ENCODE measurements around the gene PEMT. TPM values are rescaled to one million over a fixed set of nuclear protein-coding genes. Genes with fewer than 3 reads are reported as not detected.

The PEMT gene
- total and polyA plus RNA-seq, 2 of the 8 experiments (the other 6 are each of a cell fraction or from before 2014, with no cell fraction given), result 42.0 to 118 TPM

DNA sequence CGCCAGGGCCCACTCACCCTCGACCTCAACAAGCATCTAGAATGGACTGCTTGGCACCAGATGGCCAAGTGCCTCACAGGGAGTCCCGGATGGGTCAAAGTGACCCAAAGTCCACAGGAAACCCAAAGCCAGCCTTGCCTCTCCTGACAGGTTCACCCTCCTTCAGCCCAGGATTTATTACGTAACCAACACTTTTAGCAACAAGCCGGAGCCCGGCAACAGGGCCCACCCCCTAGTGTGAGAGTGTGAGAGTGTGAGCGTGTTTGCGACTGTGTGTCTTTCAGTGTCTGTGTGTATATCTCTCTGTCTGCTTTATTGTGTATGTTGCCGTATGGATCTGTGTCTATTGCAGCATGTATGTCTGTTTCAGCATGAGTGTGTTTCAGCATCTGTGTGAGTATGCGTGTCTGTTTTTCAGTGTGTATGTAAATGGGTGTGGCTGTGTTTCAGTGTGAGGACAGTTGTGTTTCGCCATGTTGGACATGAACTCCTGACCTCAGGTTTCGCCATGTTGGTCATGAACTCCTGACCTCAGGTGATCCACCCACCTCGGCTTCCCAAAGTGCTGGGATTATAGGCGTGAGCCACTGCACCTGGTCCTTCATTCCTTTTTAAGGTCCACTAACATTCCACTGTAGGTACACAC, 13.7 kb upstream of the PEMT start (continued):
- TF ChIP-seq, protein P1, sequence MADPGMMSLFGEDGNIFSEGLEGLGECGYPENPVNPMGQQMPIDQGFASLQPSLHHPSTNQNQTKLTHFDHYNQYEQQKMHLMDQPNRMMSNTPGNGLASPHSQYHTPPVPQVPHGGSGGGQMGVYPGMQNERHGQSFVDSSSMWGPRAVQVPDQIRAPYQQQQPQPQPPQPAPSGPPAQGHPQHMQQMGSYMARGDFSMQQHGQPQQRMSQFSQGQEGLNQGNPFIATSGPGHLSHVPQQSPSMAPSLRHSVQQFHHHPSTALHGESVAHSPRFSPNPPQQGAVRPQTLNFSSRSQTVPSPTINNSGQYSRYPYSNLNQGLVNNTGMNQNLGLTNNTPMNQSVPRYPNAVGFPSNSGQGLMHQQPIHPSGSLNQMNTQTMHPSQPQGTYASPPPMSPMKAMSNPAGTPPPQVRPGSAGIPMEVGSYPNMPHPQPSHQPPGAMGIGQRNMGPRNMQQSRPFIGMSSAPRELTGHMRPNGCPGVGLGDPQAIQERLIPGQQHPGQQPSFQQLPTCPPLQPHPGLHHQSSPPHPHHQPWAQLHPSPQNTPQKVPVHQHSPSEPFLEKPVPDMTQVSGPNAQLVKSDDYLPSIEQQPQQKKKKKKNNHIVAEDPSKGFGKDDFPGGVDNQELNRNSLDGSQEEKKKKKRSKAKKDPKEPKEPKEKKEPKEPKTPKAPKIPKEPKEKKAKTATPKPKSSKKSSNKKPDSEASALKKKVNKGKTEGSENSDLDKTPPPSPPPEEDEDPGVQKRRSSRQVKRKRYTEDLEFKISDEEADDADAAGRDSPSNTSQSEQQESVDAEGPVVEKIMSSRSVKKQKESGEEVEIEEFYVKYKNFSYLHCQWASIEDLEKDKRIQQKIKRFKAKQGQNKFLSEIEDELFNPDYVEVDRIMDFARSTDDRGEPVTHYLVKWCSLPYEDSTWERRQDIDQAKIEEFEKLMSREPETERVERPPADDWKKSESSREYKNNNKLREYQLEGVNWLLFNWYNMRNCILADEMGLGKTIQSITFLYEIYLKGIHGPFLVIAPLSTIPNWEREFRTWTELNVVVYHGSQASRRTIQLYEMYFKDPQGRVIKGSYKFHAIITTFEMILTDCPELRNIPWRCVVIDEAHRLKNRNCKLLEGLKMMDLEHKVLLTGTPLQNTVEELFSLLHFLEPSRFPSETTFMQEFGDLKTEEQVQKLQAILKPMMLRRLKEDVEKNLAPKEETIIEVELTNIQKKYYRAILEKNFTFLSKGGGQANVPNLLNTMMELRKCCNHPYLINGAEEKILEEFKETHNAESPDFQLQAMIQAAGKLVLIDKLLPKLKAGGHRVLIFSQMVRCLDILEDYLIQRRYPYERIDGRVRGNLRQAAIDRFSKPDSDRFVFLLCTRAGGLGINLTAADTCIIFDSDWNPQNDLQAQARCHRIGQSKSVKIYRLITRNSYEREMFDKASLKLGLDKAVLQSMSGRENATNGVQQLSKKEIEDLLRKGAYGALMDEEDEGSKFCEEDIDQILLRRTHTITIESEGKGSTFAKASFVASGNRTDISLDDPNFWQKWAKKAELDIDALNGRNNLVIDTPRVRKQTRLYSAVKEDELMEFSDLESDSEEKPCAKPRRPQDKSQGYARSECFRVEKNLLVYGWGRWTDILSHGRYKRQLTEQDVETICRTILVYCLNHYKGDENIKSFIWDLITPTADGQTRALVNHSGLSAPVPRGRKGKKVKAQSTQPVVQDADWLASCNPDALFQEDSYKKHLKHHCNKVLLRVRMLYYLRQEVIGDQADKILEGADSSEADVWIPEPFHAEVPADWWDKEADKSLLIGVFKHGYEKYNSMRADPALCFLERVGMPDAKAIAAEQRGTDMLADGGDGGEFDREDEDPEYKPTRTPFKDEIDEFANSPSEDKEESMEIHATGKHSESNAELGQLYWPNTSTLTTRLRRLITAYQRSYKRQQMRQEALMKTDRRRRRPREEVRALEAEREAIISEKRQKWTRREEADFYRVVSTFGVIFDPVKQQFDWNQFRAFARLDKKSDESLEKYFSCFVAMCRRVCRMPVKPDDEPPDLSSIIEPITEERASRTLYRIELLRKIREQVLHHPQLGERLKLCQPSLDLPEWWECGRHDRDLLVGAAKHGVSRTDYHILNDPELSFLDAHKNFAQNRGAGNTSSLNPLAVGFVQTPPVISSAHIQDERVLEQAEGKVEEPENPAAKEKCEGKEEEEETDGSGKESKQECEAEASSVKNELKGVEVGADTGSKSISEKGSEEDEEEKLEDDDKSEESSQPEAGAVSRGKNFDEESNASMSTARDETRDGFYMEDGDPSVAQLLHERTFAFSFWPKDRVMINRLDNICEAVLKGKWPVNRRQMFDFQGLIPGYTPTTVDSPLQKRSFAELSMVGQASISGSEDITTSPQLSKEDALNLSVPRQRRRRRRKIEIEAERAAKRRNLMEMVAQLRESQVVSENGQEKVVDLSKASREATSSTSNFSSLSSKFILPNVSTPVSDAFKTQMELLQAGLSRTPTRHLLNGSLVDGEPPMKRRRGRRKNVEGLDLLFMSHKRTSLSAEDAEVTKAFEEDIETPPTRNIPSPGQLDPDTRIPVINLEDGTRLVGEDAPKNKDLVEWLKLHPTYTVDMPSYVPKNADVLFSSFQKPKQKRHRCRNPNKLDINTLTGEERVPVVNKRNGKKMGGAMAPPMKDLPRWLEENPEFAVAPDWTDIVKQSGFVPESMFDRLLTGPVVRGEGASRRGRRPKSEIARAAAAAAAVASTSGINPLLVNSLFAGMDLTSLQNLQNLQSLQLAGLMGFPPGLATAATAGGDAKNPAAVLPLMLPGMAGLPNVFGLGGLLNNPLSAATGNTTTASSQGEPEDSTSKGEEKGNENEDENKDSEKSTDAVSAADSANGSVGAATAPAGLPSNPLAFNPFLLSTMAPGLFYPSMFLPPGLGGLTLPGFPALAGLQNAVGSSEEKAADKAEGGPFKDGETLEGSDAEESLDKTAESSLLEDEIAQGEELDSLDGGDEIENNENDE (IDR thresholded peaks at IDR 0.05; ENCODE audit: insufficient replicate concordance, low read length), result no peak
- TF ChIP-seq, protein P2, sequence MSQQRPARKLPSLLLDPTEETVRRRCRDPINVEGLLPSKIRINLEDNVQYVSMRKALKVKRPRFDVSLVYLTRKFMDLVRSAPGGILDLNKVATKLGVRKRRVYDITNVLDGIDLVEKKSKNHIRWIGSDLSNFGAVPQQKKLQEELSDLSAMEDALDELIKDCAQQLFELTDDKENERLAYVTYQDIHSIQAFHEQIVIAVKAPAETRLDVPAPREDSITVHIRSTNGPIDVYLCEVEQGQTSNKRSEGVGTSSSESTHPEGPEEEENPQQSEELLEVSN (IDR thresholded peaks at IDR 0.05), result no peak
- no peak for TF ChIP-seq POU5F1 (IDR thresholded peaks at IDR 0.05; ENCODE audit: low read depth, low read length)
- TF ChIP-seq BRCA1 (IDR thresholded peaks at IDR 0.05; ENCODE audit: low read depth, low read length), result no peak
- TF ChIP-seq RBBP5 (IDR thresholded peaks at IDR 0.05; ENCODE audit: borderline replicate concordance, low read depth, low read length), result no peak
- no peak for TF ChIP-seq HDAC2 (IDR thresholded peaks at IDR 0.05; ENCODE audit: borderline replicate concordance in 1 of 2, low read depth in 2 of 2, low read length in 2 of 2)
- no peak for TF ChIP-seq MAFK (IDR thresholded peaks at IDR 0.05; ENCODE audit: low read depth, low read length)

All from H1 (cell line).